Stimulated activated CD4-positive, alpha-beta T cell treated with anti-CD3 and anti-CD28 coated beads, Interleukin-12 subunit alpha, Interleukin-12 subunit beta, amount 100 ng/mL, for 24 hours (primary cell): Measurements from ENCODE around the gene SGMS2.
"Not testable (repeated sequence)": the region's sequence is repeated elsewhere in the genome, so short reads cannot be mapped to it uniquely, and the experiment has no call there.

ENCODE experiments used
- DNase-seq, 2 experiments: peaks; one replicate each; pipeline ENCODE4 v3.0.0-alpha.2; 2020; ENCODE audit warnings: low read depth in 2 of 2

The SGMS2 gene

GRCh38 chr4:107908377-107908776 is 83.6 kb downstream of the SGMS2 start:
- DNase-seq = no peak

GRCh38 chr4:107913283-107913899 is 88.7 kb downstream of the SGMS2 start:
- DNase-seq = no peak

- no peak for DNase-seq
Observed at GRCh38 chr4:107915220-107915619, 90.5 kb downstream of the SGMS2 start.

GRCh38 chr4:107916623-107917022 is 91.9 kb downstream of the SGMS2 start:
- DNase-seq = no peak

GRCh38 chr4:107917500-107917899 is 92.8 kb downstream of the SGMS2 start:
- DNase-seq = no peak

- no peak for DNase-seq
Observed at GRCh38 chr4:107922486-107923473, 98.0 kb downstream of the SGMS2 start.

GRCh38 chr4:107925713-107926112 is 101.0 kb downstream of the SGMS2 start:
- not testable (repeated sequence) for DNase-seq

- DNase-seq = not testable (repeated sequence)
Observed at GRCh38 chr4:107926875-107927274, 102.1 kb downstream of the SGMS2 start.

- DNase-seq = peak; percentile 64 to 74
Observed at GRCh38 chr4:107930821-107931774, 106.4 kb downstream of the SGMS2 start, which contains the start of gene CYP2U1. TSS of gene CYP2U1 (plus strand) at chr4:107931549. CDS start at chr4:107931644, 95 bp downstream.

GRCh38 chr4:107931775-107932321 is 107.1 kb downstream of the SGMS2 start:
- peak; percentile 2 to 21 for DNase-seq

GRCh38 chr4:107935246-107935645 is 110.5 kb downstream of the SGMS2 start:
- no peak for DNase-seq

GRCh38 chr4:107937040-107937439 is 112.3 kb downstream of the SGMS2 start:
- DNase-seq = no peak

- DNase-seq = no peak
Observed at GRCh38 chr4:107939307-107939706, 114.6 kb downstream of the SGMS2 start.

GRCh38 chr4:107945809-107946208 is 121.1 kb downstream of the SGMS2 start:
- DNase-seq = no peak

- DNase-seq = no peak
Observed at GRCh38 chr4:107950746-107951540, 126.2 kb downstream of the SGMS2 start.

- no peak for DNase-seq
Observed at GRCh38 chr4:107951551-107951950, 126.8 kb downstream of the SGMS2 start.

- no peak for DNase-seq
Observed at GRCh38 chr4:107956011-107956410, 131.3 kb downstream of the SGMS2 start.
